Measurements from ENCODE around the gene KRT86. TPM values are rescaled to one million over a fixed set of nuclear protein-coding genes. Genes with fewer than 3 reads are reported as not detected.

Gene KRT86
- total and polyA plus RNA-seq, 2 donors from 2014 or later = 1.3 TPM; not detected in 1

DNA sequence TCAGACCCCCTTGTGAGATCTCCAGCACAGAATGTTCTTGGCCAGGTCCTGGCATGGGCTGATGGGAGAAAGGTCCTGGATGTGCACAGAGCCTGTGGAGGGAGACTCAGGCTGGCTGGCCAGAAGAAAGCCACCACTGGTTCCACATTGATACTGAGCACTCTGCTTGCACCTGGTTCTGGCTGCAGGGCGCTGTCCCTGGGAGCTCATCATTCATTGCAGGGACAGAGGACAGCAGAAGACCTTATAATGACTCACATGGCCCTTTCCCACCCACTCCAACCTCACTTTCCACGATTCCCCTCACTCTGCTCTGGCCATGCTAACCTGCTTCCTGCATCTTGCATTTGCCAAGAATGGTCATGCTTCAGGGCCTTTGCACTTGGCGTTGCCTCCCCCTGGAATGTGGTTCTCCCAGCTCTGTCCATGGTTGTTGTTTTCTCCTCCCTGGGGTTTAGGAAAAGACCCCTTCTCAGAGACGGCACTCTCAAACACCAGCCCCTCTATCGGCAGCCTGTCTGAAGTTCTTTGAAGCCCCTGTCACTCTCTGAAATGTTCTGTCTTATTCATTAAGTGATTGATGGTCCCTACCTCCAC lies 31.1 kb upstream of the KRT86 start:
- peak overlapping the region in 1 of 3 donors; percentile 3 for H3K9ac ChIP-seq (ENCODE audit: low read length in 3 of 3)
- no peak for FAIRE-seq

DNA sequence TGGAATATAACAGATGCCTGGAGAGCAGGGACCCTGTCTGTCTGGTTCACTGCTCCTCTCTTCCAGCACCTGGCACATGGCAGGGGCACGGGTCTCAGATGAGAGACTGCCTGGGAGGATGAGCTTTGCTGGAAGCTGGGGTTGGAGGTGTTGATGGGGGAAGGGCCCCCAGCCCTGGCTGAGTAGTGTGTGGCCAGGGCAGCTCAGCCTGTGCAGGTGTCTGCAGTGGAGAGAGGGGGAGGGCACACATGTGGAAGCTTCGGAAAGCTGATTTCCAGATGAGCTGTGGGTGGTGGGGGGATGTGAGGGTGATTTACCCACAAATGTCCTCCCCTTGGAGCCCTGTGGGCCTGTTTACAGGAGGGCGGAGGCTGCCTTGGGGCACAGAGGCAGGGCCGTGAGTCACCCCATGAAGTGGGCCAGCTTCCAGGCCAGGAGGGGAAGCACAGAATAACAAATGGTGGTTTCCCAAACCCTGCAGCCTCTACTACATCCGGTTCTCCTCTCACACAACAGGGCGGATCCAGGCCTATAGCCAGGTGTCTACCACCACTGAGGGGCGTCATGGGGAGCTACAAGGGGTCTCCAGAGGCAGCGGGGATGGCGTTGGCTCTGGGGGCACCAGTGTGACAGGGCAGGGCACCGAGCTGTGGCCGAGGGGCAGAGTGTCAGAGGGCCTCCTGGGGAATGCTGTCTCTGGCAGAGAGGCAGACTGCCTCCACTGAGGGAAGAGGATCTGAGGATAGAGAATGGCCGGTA lies 30.4 kb upstream of the KRT86 start:
- H3K9me3 ChIP-seq (ENCODE audit: control insufficient read depth in 2 of 3, insufficient read depth in 1 of 3, low read length in 3 of 3) = no peaks in the 10 kb centered on the region
- peak overlapping the region; percentile 86 to 88 for H3K27ac ChIP-seq (ENCODE audit: low read depth in 2 of 2, low read length in 2 of 2)
- H3K9ac ChIP-seq (ENCODE audit: low read length in 3 of 3) = peak overlapping the region in 1 of 3 donors; percentile 3
- DNase-seq (peak in 4 of 5 donors; percentile 85 to 96 (median 88)), FAIRE-seq (no peak)
- no peak overlapping the region for H3K4me3 ChIP-seq (ENCODE audit: low read length in 3 of 3)
- intact Hi-C loops (cut with DNase I) = no loop called here
- TF ChIP-seq, protein P1, sequence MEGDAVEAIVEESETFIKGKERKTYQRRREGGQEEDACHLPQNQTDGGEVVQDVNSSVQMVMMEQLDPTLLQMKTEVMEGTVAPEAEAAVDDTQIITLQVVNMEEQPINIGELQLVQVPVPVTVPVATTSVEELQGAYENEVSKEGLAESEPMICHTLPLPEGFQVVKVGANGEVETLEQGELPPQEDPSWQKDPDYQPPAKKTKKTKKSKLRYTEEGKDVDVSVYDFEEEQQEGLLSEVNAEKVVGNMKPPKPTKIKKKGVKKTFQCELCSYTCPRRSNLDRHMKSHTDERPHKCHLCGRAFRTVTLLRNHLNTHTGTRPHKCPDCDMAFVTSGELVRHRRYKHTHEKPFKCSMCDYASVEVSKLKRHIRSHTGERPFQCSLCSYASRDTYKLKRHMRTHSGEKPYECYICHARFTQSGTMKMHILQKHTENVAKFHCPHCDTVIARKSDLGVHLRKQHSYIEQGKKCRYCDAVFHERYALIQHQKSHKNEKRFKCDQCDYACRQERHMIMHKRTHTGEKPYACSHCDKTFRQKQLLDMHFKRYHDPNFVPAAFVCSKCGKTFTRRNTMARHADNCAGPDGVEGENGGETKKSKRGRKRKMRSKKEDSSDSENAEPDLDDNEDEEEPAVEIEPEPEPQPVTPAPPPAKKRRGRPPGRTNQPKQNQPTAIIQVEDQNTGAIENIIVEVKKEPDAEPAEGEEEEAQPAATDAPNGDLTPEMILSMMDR (IDR thresholded peaks at IDR 0.05; ENCODE audit: borderline replicate concordance, extremely low read depth, insufficient read depth) = no peak
- H3K4me1 ChIP-seq (ENCODE audit: control insufficient read depth in 2 of 3, insufficient read depth in 2 of 3, low read depth in 1 of 3, low read length in 3 of 3) = peaks cover 0 to 34% (median 20%) of the 10 kb centered on the region in 3 donors
- H3K36me3 ChIP-seq (ENCODE audit: control insufficient read depth in 2 of 3, insufficient read depth in 3 of 3, low read length in 3 of 3) = no peaks in the 10 kb centered on the region
- no peaks in the 10 kb centered on the region for H3K27me3 ChIP-seq (ENCODE audit: control insufficient read depth, insufficient read depth, low read length)

More for the DNA sequence above, 31.1 kb upstream of the KRT86 start:
- TF ChIP-seq, protein P1 (IDR thresholded peaks at IDR 0.05; ENCODE audit: borderline replicate concordance, extremely low read depth, insufficient read depth) = no peak
- Histone ChIP-seq H3K27ac (ENCODE audit: low read depth in 2 of 2, low read length in 2 of 2) (peak overlapping the region; percentile 86 to 88), H3K9me3 (ENCODE audit: control insufficient read depth in 2 of 3, insufficient read depth in 1 of 3, low read length in 3 of 3) (no peaks in the 10 kb centered on the region), H3K4me1 (ENCODE audit: control insufficient read depth in 2 of 3, insufficient read depth in 2 of 3, low read depth in 1 of 3, low read length in 3 of 3) (peaks cover 0 to 27% (median 21%) of the 10 kb centered on the region in 3 donors), H3K36me3 (ENCODE audit: control insufficient read depth in 2 of 3, insufficient read depth in 3 of 3, low read length in 3 of 3) (no peaks in the 10 kb centered on the region), H3K27me3 (ENCODE audit: control insufficient read depth, insufficient read depth, low read length) (no peaks in the 10 kb centered on the region), H3K4me3 (ENCODE audit: low read length in 3 of 3) (no peak overlapping the region)
- peak in 4 of 5 donors; percentile 76 to 92 (median 86) for DNase-seq
- intact Hi-C loops (cut with DNase I) = no loop called here

DNA sequence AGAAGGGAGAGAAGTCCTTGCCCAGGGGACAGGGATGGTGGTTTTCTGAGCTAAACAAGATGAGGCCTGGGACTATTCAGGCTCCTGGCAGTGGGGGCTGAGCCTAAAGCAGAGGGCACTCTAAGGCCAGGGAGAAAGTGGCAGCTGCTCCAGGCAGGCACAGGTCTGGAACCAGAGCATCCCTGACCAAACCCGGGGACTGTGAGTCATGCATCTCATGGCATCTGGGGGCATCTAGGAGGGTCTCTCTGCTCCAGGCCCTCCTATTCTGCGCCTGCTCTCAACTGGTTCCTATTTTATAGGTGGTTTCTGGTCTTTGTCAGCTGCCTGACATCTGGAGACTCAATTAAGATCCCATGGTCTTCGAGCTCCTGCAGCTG lies 29.8 kb upstream of the KRT86 start:
- Histone ChIP-seq H3K9me3 (ENCODE audit: control insufficient read depth in 2 of 3, insufficient read depth in 1 of 3, low read length in 3 of 3) (no peaks in the 10 kb centered on the region), H3K4me3 (ENCODE audit: low read length in 3 of 3) (no peak overlapping the region), H3K9ac (ENCODE audit: low read length in 3 of 3) (no peak overlapping the region), H3K36me3 (ENCODE audit: control insufficient read depth in 2 of 3, insufficient read depth in 3 of 3, low read length in 3 of 3) (no peaks in the 10 kb centered on the region), H3K27me3 (ENCODE audit: control insufficient read depth, insufficient read depth, low read length) (no peaks in the 10 kb centered on the region), H3K4me1 (ENCODE audit: control insufficient read depth in 2 of 3, insufficient read depth in 2 of 3, low read depth in 1 of 3, low read length in 3 of 3) (peaks cover 0 to 38% (median 25%) of the 10 kb centered on the region in 3 donors), H3K27ac (ENCODE audit: low read depth in 2 of 2, low read length in 2 of 2) (peak overlapping the region; percentile 86 to 88)
- TF ChIP-seq, protein P1 (IDR thresholded peaks at IDR 0.05; ENCODE audit: borderline replicate concordance, extremely low read depth, insufficient read depth) = no peak
- DNase-seq (peak in 1 of 5 donors; percentile 50), FAIRE-seq (no peak)
- intact Hi-C loops (cut with DNase I) = no loop called here

All from kidney (tissue), 14 donors.